ENCODE data around the gene RBM23. TPM values are rescaled to one million over a fixed set of nuclear protein-coding genes. Genes with fewer than 3 reads are reported as not detected.

RBM23 gene
- total and polyA plus RNA-seq, 9 of the 15 experiments (the other 6 are each of a cell fraction or from before 2014, with no cell fraction given), result 46.0 to 102 (median 58.5) TPM

GRCh38 chr14:22886500-22887259 is 32.3 kb downstream of the RBM23 start (continued):
- no peak for TF ChIP-seq WHSC1 (IDR thresholded peaks at IDR 0.05; ENCODE audit: low read length)
- TF ChIP-seq ZNF263 (CRISPR knock-in tag; IDR thresholded peaks at IDR 0.05; ENCODE audit: borderline replicate concordance), result peak; percentile 19; the same call in 1 of the 2 replicates
- TF ChIP-seq NCOR1 (IDR thresholded peaks at IDR 0.05), result 0 out of 2 replicates have a peak, but pooled peaks have one; percentile 15
- peak; percentile 56 for TF ChIP-seq ZNF143 (CRISPR knock-in tag; IDR thresholded peaks at IDR 0.05)
- TF ChIP-seq ZKSCAN8 (CRISPR knock-in tag; IDR thresholded peaks at IDR 0.05), result no peak
- no peak for TF ChIP-seq NBN (IDR thresholded peaks at IDR 0.05; ENCODE audit: low read depth)
- no peak for TF ChIP-seq RBM34 (IDR thresholded peaks at IDR 0.05; ENCODE audit: borderline replicate concordance, insufficient read depth, low read length)
- TF ChIP-seq NR1H2 (CRISPR knock-in tag; IDR thresholded peaks at IDR 0.05), result peak; percentile 93; the same call in 1 of the 2 replicates
- TF ChIP-seq SMARCE1 (IDR thresholded peaks at IDR 0.05), result no peak
- peak; percentile 99 for TF ChIP-seq MGA (IDR thresholded peaks at IDR 0.05)
- no peak for TF ChIP-seq ETS2 (tag; IDR thresholded peaks at IDR 0.05; ENCODE audit: borderline replicate concordance, poor library complexity, severe bottlenecking)
- TF ChIP-seq MED1 (CRISPR knock-in tag; IDR thresholded peaks at IDR 0.05; ENCODE audit: borderline replicate concordance), result no peak
- no peak for TF ChIP-seq FOXM1 (IDR thresholded peaks at IDR 0.05; ENCODE audit: low read depth)
- TF ChIP-seq FOXM1 (CRISPR knock-in tag; IDR thresholded peaks at IDR 0.05; ENCODE audit: low read depth), result peak; percentile 51; the same call in 1 of the 2 replicates

Measured in K562 (cell line).